Left ventricle myocardium superior (tissue), 1 donor: ENCODE measurements around the gene ZNF580. TPM values are rescaled to one million over a fixed set of nuclear protein-coding genes. Genes with fewer than 3 reads are reported as not detected.

Experiments used
- total RNA-seq: library from RNA; stranded (reverse); fragmentation: NEBNext Ultra II Directional; extraction: Animal tissue kit (Norgen Biotek cat#: 25700); gene quantifications from one replicate; pipeline ENCODE4 v1.2.1, GENCODE V29; 2021
- donor health status: DM: no; HTN: yes; CAD: no; lungs with severe emphysema.

Gene ZNF580
- total RNA-seq, 1 donor from 2014 or later = 12.3 TPM

Other genes with a start within 250 kb of the ZNF580 start
- gene UBE2S, start 233.2 kb upstream of the ZNF580 start, total RNA-seq = 24.5 TPM
- gene SHISA7, start 197.7 kb upstream of the ZNF580 start, total RNA-seq = not detected
- gene ISOC2, start 179.4 kb upstream of the ZNF580 start, total RNA-seq = 58.5 TPM
- not detected for gene C19orf85, start 176.3 kb upstream of the ZNF580 start, total RNA-seq
- gene ZNF628, start 164.4 kb upstream of the ZNF580 start, total RNA-seq = 6.4 TPM
- gene NAT14, start 155.8 kb upstream of the ZNF580 start, total RNA-seq = 6.0 TPM
- gene SSC5D, start 152.6 kb upstream of the ZNF580 start, total RNA-seq = 2.7 TPM
- 15.2 TPM for gene SBK2, start 103.9 kb upstream of the ZNF580 start, total RNA-seq
- gene SBK3, start 95.5 kb upstream of the ZNF580 start, total RNA-seq = 16.6 TPM
- 14.7 TPM for gene ZNF579, start 60.2 kb upstream of the ZNF580 start, total RNA-seq
- 16.3 TPM for gene FIZ1, start 41.5 kb upstream of the ZNF580 start, total RNA-seq
- gene ZNF524, start 40.7 kb upstream of the ZNF580 start, total RNA-seq = 17.0 TPM
- gene ZNF865, start 35.4 kb upstream of the ZNF580 start, total RNA-seq = 21.8 TPM
- 13.4 TPM for gene ZNF784, start 16.4 kb upstream of the ZNF580 start, total RNA-seq
- gene ZNF581, start 2.6 kb downstream of the ZNF580 start, total RNA-seq = 9.4 TPM
- gene CCDC106, start 7.2 kb downstream of the ZNF580 start, total RNA-seq = 16.8 TPM
- gene U2AF2, start 14.0 kb downstream of the ZNF580 start, total RNA-seq = 79.9 TPM
- 250 TPM for gene EPN1, start 34.2 kb downstream of the ZNF580 start, total RNA-seq
- not detected for gene NLRP9, start 97.4 kb downstream of the ZNF580 start, total RNA-seq
- gene RFPL4A, start 118.1 kb downstream of the ZNF580 start, total RNA-seq = not detected
- gene RFPL4AL1, start 128.1 kb downstream of the ZNF580 start, total RNA-seq = not detected
- gene NLRP11, start 191.0 kb downstream of the ZNF580 start, total RNA-seq = not detected
- not detected for gene NLRP4, start 195.5 kb downstream of the ZNF580 start, total RNA-seq